ENCODE data around the gene DIAPH1.

The DIAPH1 gene

GRCh38 chr5:141543053-141543452, 75.7 kb downstream of the DIAPH1 start:
- H3K4me3 ChIP-seq (ENCODE audit: low read depth, low read length): no peak overlapping the region
- no peak for TF ChIP-seq POLR2A (IDR thresholded peaks at IDR 0.05; ENCODE audit: extremely low read depth, insufficient read length)
- TF ChIP-seq CTCF (IDR thresholded peaks at IDR 0.05; ENCODE audit: low read depth, low read length): no peak
- TF ChIP-seq MYC (IDR thresholded peaks at IDR 0.05; ENCODE audit: low read depth, low read length): no peak
- no peak for TF ChIP-seq MAX (IDR thresholded peaks at IDR 0.05; ENCODE audit: low read depth, low read length)
- DNase-seq (ENCODE audit: low read depth): no peak

GRCh38 chr5:141534492-141535213, 84.1 kb downstream of the DIAPH1 start:
- no peak overlapping the region for H3K4me3 ChIP-seq (ENCODE audit: low read depth, low read length)
- TF ChIP-seq MYC (IDR thresholded peaks at IDR 0.05; ENCODE audit: low read depth, low read length) (no peak), MAX (IDR thresholded peaks at IDR 0.05; ENCODE audit: low read depth, low read length) (no peak), POLR2A (IDR thresholded peaks at IDR 0.05; ENCODE audit: extremely low read depth, insufficient read length) (no peak), CTCF (IDR thresholded peaks at IDR 0.05; ENCODE audit: low read depth, low read length) (no peak)
- DNase-seq (ENCODE audit: low read depth): no peak

- TF ChIP-seq CTCF (IDR thresholded peaks at IDR 0.05; ENCODE audit: low read depth, low read length) (no peak), MAX (IDR thresholded peaks at IDR 0.05; ENCODE audit: low read depth, low read length) (no peak), MYC (IDR thresholded peaks at IDR 0.05; ENCODE audit: low read depth, low read length) (no peak), POLR2A (IDR thresholded peaks at IDR 0.05; ENCODE audit: extremely low read depth, insufficient read length) (no peak)
- DNase-seq (ENCODE audit: low read depth): no peak
- H3K4me3 ChIP-seq (ENCODE audit: low read depth, low read length): no peak overlapping the region
Observed at GRCh38 chr5:141533897-141534296, 84.9 kb downstream of the DIAPH1 start.

- no peak overlapping the region for H3K4me3 ChIP-seq (ENCODE audit: low read depth, low read length)
- TF ChIP-seq MAX (IDR thresholded peaks at IDR 0.05; ENCODE audit: low read depth, low read length): no peak
- TF ChIP-seq MYC (IDR thresholded peaks at IDR 0.05; ENCODE audit: low read depth, low read length): no peak
- DNase-seq (ENCODE audit: low read depth): no peak
Observed at GRCh38 chr5:141532726-141533125, 86.1 kb downstream of the DIAPH1 start.

GRCh38 chr5:141529873-141530272, 88.9 kb downstream of the DIAPH1 start:
- TF ChIP-seq MAX (IDR thresholded peaks at IDR 0.05; ENCODE audit: low read depth, low read length) (no peak), POLR2A (IDR thresholded peaks at IDR 0.05; ENCODE audit: extremely low read depth, insufficient read length) (no peak), MYC (IDR thresholded peaks at IDR 0.05; ENCODE audit: low read depth, low read length) (no peak), CTCF (IDR thresholded peaks at IDR 0.05; ENCODE audit: low read depth, low read length) (no peak)
- no peak overlapping the region for H3K4me3 ChIP-seq (ENCODE audit: low read depth, low read length)
- DNase-seq (ENCODE audit: low read depth): no peak

GRCh38 chr5:141529002-141529401, 89.8 kb downstream of the DIAPH1 start:
- TF ChIP-seq CTCF (IDR thresholded peaks at IDR 0.05; ENCODE audit: low read depth, low read length): no peak
- TF ChIP-seq MYC (IDR thresholded peaks at IDR 0.05; ENCODE audit: low read depth, low read length): no peak
- TF ChIP-seq MAX (IDR thresholded peaks at IDR 0.05; ENCODE audit: low read depth, low read length): no peak
- no peak for TF ChIP-seq POLR2A (IDR thresholded peaks at IDR 0.05; ENCODE audit: extremely low read depth, insufficient read length)
- DNase-seq (ENCODE audit: low read depth): no peak
- H3K4me3 ChIP-seq (ENCODE audit: low read depth, low read length): no peak overlapping the region
